Measurements from ENCODE around the gene TUBA8.
"Not testable (repeated sequence)": the region's sequence is repeated elsewhere in the genome, so short reads cannot be mapped to it uniquely, and the experiment has no call there.

DNA sequence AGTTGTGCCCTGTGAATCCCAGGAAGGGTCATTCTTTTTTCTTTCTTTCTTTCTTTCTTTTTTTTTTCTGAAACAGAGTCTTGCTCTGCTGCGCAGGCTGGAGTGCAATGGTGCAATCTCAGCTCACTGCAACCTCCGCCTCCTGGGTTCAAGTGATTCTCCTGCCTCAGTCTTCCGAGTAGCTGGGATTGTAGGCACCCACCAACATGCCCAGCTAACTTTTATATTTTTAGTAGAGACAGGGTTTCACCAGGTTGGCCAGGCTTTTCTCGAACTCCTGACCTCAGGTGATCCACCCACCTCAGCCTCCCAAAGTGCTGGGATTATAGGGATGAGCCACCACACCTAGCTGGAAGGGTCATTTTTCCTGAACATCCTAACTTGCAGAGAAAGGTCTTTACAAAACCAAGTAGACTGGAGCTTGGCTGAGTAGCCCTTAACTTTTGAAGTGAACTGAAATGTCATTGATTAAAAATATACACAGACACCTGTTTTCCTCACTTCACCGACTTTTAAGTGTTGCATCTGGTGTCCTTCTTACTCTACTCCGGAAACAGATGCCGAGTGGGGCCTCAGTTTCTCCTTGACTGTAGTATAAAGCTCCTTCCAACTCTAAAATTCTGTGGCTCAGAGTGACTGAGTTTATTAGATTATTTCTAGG, 39.2 kb upstream of the TUBA8 start:
- TF ChIP-seq, protein P1, sequence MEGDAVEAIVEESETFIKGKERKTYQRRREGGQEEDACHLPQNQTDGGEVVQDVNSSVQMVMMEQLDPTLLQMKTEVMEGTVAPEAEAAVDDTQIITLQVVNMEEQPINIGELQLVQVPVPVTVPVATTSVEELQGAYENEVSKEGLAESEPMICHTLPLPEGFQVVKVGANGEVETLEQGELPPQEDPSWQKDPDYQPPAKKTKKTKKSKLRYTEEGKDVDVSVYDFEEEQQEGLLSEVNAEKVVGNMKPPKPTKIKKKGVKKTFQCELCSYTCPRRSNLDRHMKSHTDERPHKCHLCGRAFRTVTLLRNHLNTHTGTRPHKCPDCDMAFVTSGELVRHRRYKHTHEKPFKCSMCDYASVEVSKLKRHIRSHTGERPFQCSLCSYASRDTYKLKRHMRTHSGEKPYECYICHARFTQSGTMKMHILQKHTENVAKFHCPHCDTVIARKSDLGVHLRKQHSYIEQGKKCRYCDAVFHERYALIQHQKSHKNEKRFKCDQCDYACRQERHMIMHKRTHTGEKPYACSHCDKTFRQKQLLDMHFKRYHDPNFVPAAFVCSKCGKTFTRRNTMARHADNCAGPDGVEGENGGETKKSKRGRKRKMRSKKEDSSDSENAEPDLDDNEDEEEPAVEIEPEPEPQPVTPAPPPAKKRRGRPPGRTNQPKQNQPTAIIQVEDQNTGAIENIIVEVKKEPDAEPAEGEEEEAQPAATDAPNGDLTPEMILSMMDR (optimal IDR thresholded peaks at IDR 0.05 in 1 of 3, IDR thresholded peaks at IDR 0.05 in 1 of 3, conservative IDR thresholded peaks at IDR 0.05 in 1 of 3; ENCODE audit: extremely low read depth in 1 of 3, insufficient read depth in 2 of 3, low read length in 3 of 3), result not testable (repeated sequence)
- not testable (repeated sequence) for TF ChIP-seq EZH2 (IDR thresholded peaks at IDR 0.05; ENCODE audit: low read length)
